IMR-90 (cell line): ENCODE measurements around the gene LUZP2. TPM values are rescaled to one million over a fixed set of nuclear protein-coding genes. Genes with fewer than 3 reads are reported as not detected.

ENCODE experiments used
- ATAC-seq: fragments of 200-7000 bp; cut with Tn5 transposase; 2 replicates; pipeline ENCODE4 v1.9.1; 2020; ENCODE audit warnings: low read depth, mild to moderate bottlenecking, moderate library complexity
- BruUV-seq: library from RNA; stranded (reverse); fragments of 400-500 nt; replicated peaks from 2 replicates; lab custom pipeline; 2021; lab: Mats Ljungman, UMichigan
- CTCF ChIA-PET: fragments of 300-600 bp; formaldehyde crosslinking; extraction: SDS; loops from one replicate; lab custom pipeline; 2021; ENCODE audit warnings: antibody characterized with exemption; lab: Yijun Ruan, JAX
- POLR2A ChIA-PET: fragments of 300-600 bp; sonication (Branson Sonifier 250); formaldehyde crosslinking; loops from one replicate; lab custom pipeline; 2022; ENCODE audit warnings: antibody characterized with exemption; ENCODE audit not compliant: unreplicated experiment; lab: Charles Lee
- DNase-seq: peaks from one replicate; pipeline ENCODE4 v3.0.0; 2013
- H2AFZ ChIP-seq: replicated peaks from 2 replicates; pipeline ENCODE3; 2013; ENCODE audit warnings: low read length, mild to moderate bottlenecking; ENCODE audit not compliant: poor library complexity
- H2AK5ac ChIP-seq: 2 replicates; pipeline ENCODE4 v1.6.1; 2013; ENCODE audit warnings: low read depth, low read length, inconsistent platforms
- H2AK9ac ChIP-seq: replicated peaks from 2 replicates; pipeline ENCODE3; 2013; ENCODE audit warnings: mild to moderate bottlenecking, low read depth, low read length, moderate library complexity; ENCODE audit not compliant: poor library complexity
- H2BK120ac ChIP-seq: 2 replicates; pipeline ENCODE4 v1.6.1; 2013; ENCODE audit warnings: low read depth, low read length, inconsistent platforms
- H2BK15ac ChIP-seq: 3 replicates; pipeline ENCODE4 v1.6.1; 2013; ENCODE audit warnings: low read depth, low read length, inconsistent platforms
- H2BK20ac ChIP-seq: 2 replicates; pipeline ENCODE4 v1.6.1; 2013; ENCODE audit warnings: low read depth, mild to moderate bottlenecking, inconsistent platforms, low read length, moderate library complexity
- H2BK5ac ChIP-seq: 2 replicates; pipeline ENCODE4 v1.6.1; 2013; ENCODE audit warnings: mild to moderate bottlenecking, low read depth, low read length, inconsistent platforms; ENCODE audit not compliant: poor library complexity, severe bottlenecking
- H3K14ac ChIP-seq: replicated peaks from 2 replicates; pipeline ENCODE4 v1.6.1; 2013; ENCODE audit warnings: low read depth, low read length, inconsistent platforms
- H3K18ac ChIP-seq: 2 replicates; pipeline ENCODE4 v1.6.1; 2013; ENCODE audit warnings: low read depth, low read length, control low read depth
- H3K23ac ChIP-seq: 2 replicates; pipeline ENCODE4 v1.6.1; 2013; ENCODE audit warnings: low read depth, low read length, inconsistent platforms
- H3K27ac ChIP-seq: 2 replicates; pipeline ENCODE4 v1.5.1; 2013; ENCODE audit warnings: mild to moderate bottlenecking, control low read depth, low read length; ENCODE audit not compliant: insufficient read depth
- H3K27me3 ChIP-seq: 2 replicates; pipeline ENCODE4 v1.6.1; 2013; ENCODE audit warnings: low read length; ENCODE audit not compliant: control insufficient read depth, insufficient read depth
- H3K36me3 ChIP-seq: 2 replicates; pipeline ENCODE4 v1.6.1; 2013; ENCODE audit warnings: low read length, mixed read lengths; ENCODE audit not compliant: control insufficient read depth, insufficient read depth
- H3K4ac ChIP-seq: 2 replicates; pipeline ENCODE4 v1.6.1; 2013; ENCODE audit warnings: low read depth, low read length, inconsistent platforms
- H3K4me1 ChIP-seq: 2 replicates; pipeline ENCODE4 v1.6.1; 2013; ENCODE audit warnings: low read length, mixed read lengths; ENCODE audit not compliant: control insufficient read depth, insufficient read depth
- H3K4me2 ChIP-seq: 2 replicates; pipeline ENCODE4 v1.6.1; 2013; ENCODE audit warnings: low read depth, mild to moderate bottlenecking, control low read depth, low read length, moderate library complexity
- H3K4me3 ChIP-seq: 2 replicates; pipeline ENCODE4 v1.5.1; 2013; ENCODE audit warnings: low read depth, mild to moderate bottlenecking, control low read depth, low read length, moderate library complexity; ENCODE audit not compliant: insufficient read depth
- H3K56ac ChIP-seq: 2 replicates; pipeline ENCODE4 v1.6.1; 2013; ENCODE audit warnings: low read length, inconsistent platforms; ENCODE audit not compliant: insufficient read depth; ENCODE audit errors: extremely low read depth
- H3K79me1 ChIP-seq, 2 experiments: 2 replicates each; pipeline ENCODE4 v1.6.1; 2013; ENCODE audit warnings: low read length in 2 of 2, inconsistent platforms in 1 of 2, low read depth in 1 of 2
- H3K9ac ChIP-seq: 2 replicates; pipeline ENCODE4 v1.6.1; 2013; ENCODE audit warnings: low read depth, low read length, control low read depth
- H3K9me1 ChIP-seq: 2 replicates; pipeline ENCODE4 v1.6.1; 2013; ENCODE audit warnings: low read length, inconsistent platforms; ENCODE audit not compliant: insufficient read depth
- H3K9me3 ChIP-seq: 2 replicates; pipeline ENCODE4 v1.6.1; 2013; ENCODE audit warnings: low read length; ENCODE audit not compliant: control insufficient read depth, insufficient read depth
- H4K20me1 ChIP-seq: 2 replicates; pipeline ENCODE4 v1.6.1; 2013; ENCODE audit warnings: low read length, inconsistent platforms; ENCODE audit not compliant: insufficient read depth
- H4K5ac ChIP-seq: 2 replicates; pipeline ENCODE4 v1.6.1; 2013; ENCODE audit warnings: mild to moderate bottlenecking, low read depth, low read length, control low read depth
- H4K8ac ChIP-seq, 2 experiments: 2 replicates each; pipeline ENCODE4 v1.6.1; 2013; ENCODE audit warnings: low read depth in 2 of 2, low read length in 2 of 2, control low read depth in 1 of 2, inconsistent platforms in 1 of 2
- H4K91ac ChIP-seq: 2 replicates; pipeline ENCODE4 v1.6.1; 2013; ENCODE audit warnings: low read depth, low read length, inconsistent platforms; ENCODE audit not compliant: insufficient read depth
- CEBPB ChIP-seq: IDR thresholded peaks from 2 replicates; pipeline ENCODE4 v1.6.1; 2012; ENCODE audit warnings: low read depth, low read length, improper control_type of control experiment
- CHD1 ChIP-seq: IDR thresholded peaks from 2 replicates; pipeline ENCODE4 v1.6.1; 2012; ENCODE audit warnings: low read depth, low read length, improper control_type of control experiment
- CTCF ChIP-seq: conservative IDR thresholded peaks from 2 replicates; pipeline ENCODE4 v1.5.1; 2012; ENCODE audit warnings: mild to moderate bottlenecking, low read depth, low read length, improper control_type of control experiment
- ELK1 ChIP-seq: fragments of 150-350 bp; IDR thresholded peaks from 2 replicates; pipeline ENCODE4 v1.6.1; 2016; ENCODE audit warnings: low read depth, mild to moderate bottlenecking, low read length, moderate library complexity, borderline replicate concordance
- FOS ChIP-seq: fragments of 150-350 bp; IDR thresholded peaks from 2 replicates; pipeline ENCODE4 v1.6.1; 2016; ENCODE audit warnings: low read depth, low read length
- MAFK ChIP-seq: IDR thresholded peaks from 2 replicates; pipeline ENCODE4 v1.6.1; 2012; ENCODE audit warnings: low read depth, low read length, improper control_type of control experiment
- MAZ ChIP-seq: IDR thresholded peaks from 2 replicates; pipeline ENCODE4 v1.6.1; 2012; ENCODE audit warnings: low read depth, mild to moderate bottlenecking, low read length, improper control_type of control experiment, moderate library complexity, borderline replicate concordance
- MXI1 ChIP-seq: IDR thresholded peaks from 2 replicates; pipeline ENCODE4 v1.6.1; 2012; ENCODE audit warnings: low read depth, mild to moderate bottlenecking, low read length, moderate library complexity, borderline replicate concordance
- NFE2L2 ChIP-seq: fragments of 150-350 bp; IDR thresholded peaks from 2 replicates; pipeline ENCODE4 v1.6.1; 2016; ENCODE audit warnings: low read depth, mild to moderate bottlenecking, low read length
- RAD21 ChIP-seq: IDR thresholded peaks from 2 replicates; pipeline ENCODE4 v1.6.1; 2012; ENCODE audit warnings: low read length, improper control_type of control experiment
- RCOR1 ChIP-seq: IDR thresholded peaks from 2 replicates; pipeline ENCODE4 v1.6.1; 2012; ENCODE audit warnings: mild to moderate bottlenecking, low read length, improper control_type of control experiment; ENCODE audit not compliant: insufficient replicate concordance
- SMC3 ChIP-seq: fragments of 150-350 bp; IDR thresholded peaks from 2 replicates; pipeline ENCODE4 v1.6.1; 2016; ENCODE audit warnings: low read depth, mild to moderate bottlenecking, antibody characterized with exemption, low read length, moderate library complexity
- WGBS, 2 experiments: methylation state at CpG; one replicate each; pipeline versions ENCODE4 v1.1.5 to v1.1.7; 2013; ENCODE audit warnings: missing lambda C conversion rate in 2 of 2; ENCODE audit not compliant: insufficient read length in 1 of 2; ENCODE audit errors: extremely low coverage in 2 of 2; 5-methylcytosine and 5-hydroxymethylcytosine counted together
- dilution Hi-C: fragments of 300-500 bp; cut with HindIII; formaldehyde crosslinking; loops from one replicate; pipeline ENCODE4 v1.14.3; 2018; ENCODE audit warnings: low sequenced_read_pairs; ENCODE audit not compliant: unreplicated experiment
- in situ Hi-C: fragments of 300-500 bp; cut with MboI; formaldehyde crosslinking; loops from 3 replicates; pipeline ENCODE4 v1.14.3; 2019; ENCODE audit warnings: low sequenced_read_pairs, inconsistent platforms, mixed read lengths
- intact Hi-C: fragments of 100-400 bp; cut with micrococcal nuclease; formaldehyde crosslinking; loops from 2 replicates; pipeline ENCODE4 v1.10.0; 2022
- polyA plus RNA-seq, 3 experiments: library from polyadenylated mRNA; depleted of rRNA; stranded (reverse); fragments of >200 nt; gene quantifications; 2 replicates each; pipeline ENCODE4 v1.2.3, GENCODE V29; 2012; ENCODE audit warnings: low replicate concordance in 1 of 3
- total RNA-seq: library from RNA; depleted of rRNA; stranded (reverse); fragments of >200 nt; gene quantifications from 2 replicates; pipeline ENCODE4 v1.2.3, GENCODE V29; 2012

The LUZP2 gene
- total and polyA plus RNA-seq, 2 of the 4 experiments (the other 2 are of a cell fraction): 0.89 to 2.0 TPM

- in situ Hi-C loops: no loop called here
- H2AK9ac ChIP-seq: no peak overlapping the region
- no peak for ATAC-seq
Observed at GRCh38 chr11:24598641-24599040, 101.8 kb downstream of the LUZP2 start.

More at GRCh38 chr11:24598641-24599040, 101.8 kb downstream of the LUZP2 start:
- Histone ChIP-seq H3K4me1 (no peaks in the 10 kb centered on the region), H3K27me3 (no peaks in the 10 kb centered on the region), H3K18ac (no peak overlapping the region), H3K79me1 (no peaks in the 10 kb centered on the region), H2AFZ (no peak overlapping the region), H3K9ac (no peak overlapping the region), H2BK5ac (no peak overlapping the region), H3K4me2 (no peak overlapping the region), H3K27ac (no peak overlapping the region), H3K9me1 (no peaks in the 10 kb centered on the region), H4K20me1 (no peaks in the 10 kb centered on the region), H2AK5ac (no peak overlapping the region), H2BK15ac (no peak overlapping the region), H2BK120ac (no peak overlapping the region), H3K9me3 (no peaks in the 10 kb centered on the region), H3K4me3 (no peak overlapping the region), H2BK20ac (no peak overlapping the region), H4K8ac (no peak overlapping the region), H4K91ac (no peak overlapping the region), H3K14ac (no peak overlapping the region), H3K56ac (no peak overlapping the region), H3K4ac (no peak overlapping the region), H3K23ac (no peak overlapping the region), H4K5ac (no peak overlapping the region), H3K36me3 (no peaks in the 10 kb centered on the region)
- no TSS peak for BruUV-seq
- dilution Hi-C loops: no loop called here
- intact Hi-C loops: no loop called here
- ChIA-PET POLR2A (no interaction called here), CTCF (no interaction called here)
- no peak for DNase-seq
- no CpG with 5 or more reads among the region's 2 CpGs for WGBS, 2 experiments
- TF ChIP-seq MXI1: no peak
- TF ChIP-seq CEBPB: no peak
- no peak for TF ChIP-seq MAZ
- no peak for TF ChIP-seq RAD21
- no peak for TF ChIP-seq MAFK
- no peak for TF ChIP-seq CHD1
- no peak for TF ChIP-seq CTCF
- TF ChIP-seq RCOR1: no peak
- no peak for TF ChIP-seq ELK1
- no peak for TF ChIP-seq NFE2L2
- no peak for TF ChIP-seq FOS
- no peak for TF ChIP-seq SMC3
